ENCODE data around the gene SRGAP3.

GRCh38 chr3:9195390-9195789, 54.1 kb downstream of the SRGAP3 start:
- TF ChIP-seq CHD2 (IDR thresholded peaks at IDR 0.05; ENCODE audit: borderline replicate concordance, low read depth, low read length) (no peak), RFX5 (IDR thresholded peaks at IDR 0.05; ENCODE audit: low read depth, low read length) (no peak), CTCF (IDR thresholded peaks at IDR 0.05 in 2 of 3, conservative IDR thresholded peaks at IDR 0.05 in 1 of 3; ENCODE audit: control insufficient read depth in 2 of 3, extremely low read depth in 1 of 3, insufficient read depth in 1 of 3, low read depth in 3 of 3, low read length in 3 of 3) (no peak), MAX (IDR thresholded peaks at IDR 0.05; ENCODE audit: low read depth, low read length) (no peak), EZH2 (IDR thresholded peaks at IDR 0.05; ENCODE audit: borderline replicate concordance, control insufficient read depth, low read depth, low read length) (no peak), FOS (IDR thresholded peaks at IDR 0.05; ENCODE audit: borderline replicate concordance, extremely low read depth, insufficient read length) (no peak), SPI1 (IDR thresholded peaks at IDR 0.05; ENCODE audit: borderline replicate concordance, insufficient read depth, low read depth, low read length) (no peak), EP300 (IDR thresholded peaks at IDR 0.05; ENCODE audit: borderline replicate concordance in 1 of 2, control insufficient read depth in 1 of 2, low read depth in 2 of 2, low read length in 2 of 2) (no peak)
